ENCODE results near the gene FANCF.

Gene FANCF

DNA sequence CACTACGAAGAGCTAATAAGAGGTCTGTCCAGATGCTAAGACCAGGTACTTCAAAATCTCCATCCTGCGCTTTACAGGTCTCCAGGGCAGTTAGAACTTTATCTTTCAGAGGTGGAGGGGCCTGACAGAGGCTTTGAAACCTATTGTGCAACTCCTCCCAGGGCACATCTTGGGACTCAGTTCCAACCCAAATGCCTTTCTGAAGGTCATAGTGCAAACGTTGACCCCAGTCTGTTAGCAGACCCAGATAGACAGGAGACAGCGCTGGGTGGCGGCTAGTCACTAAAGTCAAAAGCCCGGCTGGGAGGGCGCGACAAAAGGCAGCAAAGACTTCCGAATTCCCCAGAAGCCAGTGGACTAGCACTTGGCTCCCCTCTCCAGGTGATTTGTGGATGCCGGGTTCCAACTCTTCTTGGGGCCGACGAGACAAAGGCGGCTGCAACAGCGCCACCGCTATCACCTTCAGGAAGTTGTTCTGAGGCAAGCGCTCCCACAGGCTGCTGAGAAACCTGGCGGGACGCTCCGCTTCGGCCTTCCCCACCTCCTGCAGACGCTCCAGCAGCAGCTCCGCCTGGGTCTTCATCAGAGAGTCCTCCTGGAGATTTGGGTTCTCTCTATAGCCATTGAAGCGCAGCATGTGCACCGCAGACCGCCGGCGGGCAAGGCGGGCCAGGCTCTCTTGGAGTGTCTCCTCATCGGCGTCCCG lies 728 bp downstream of the FANCF start:
- peak; percentile 29 to 50 (median 40) for DNase-seq

DNA sequence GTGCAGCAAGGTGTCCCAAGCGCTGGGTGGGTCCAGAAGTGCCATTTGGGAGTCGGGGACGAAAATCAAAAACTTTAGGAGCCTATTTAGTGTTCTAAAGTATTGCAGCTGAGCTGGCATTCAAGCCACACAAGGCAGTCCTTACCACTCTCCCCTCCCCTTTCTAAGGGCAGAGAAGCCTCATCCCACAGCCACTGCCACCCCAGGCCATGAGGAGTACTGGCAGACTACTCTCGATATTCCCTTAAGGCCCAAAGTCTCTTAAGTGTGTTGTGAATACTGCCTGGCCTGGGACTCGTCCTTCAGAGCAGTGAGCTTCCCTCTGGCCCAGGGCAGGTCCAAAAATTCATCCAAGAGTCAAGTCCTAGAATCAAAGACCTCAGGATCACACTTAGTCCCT lies 7.8 kb downstream of the FANCF start:
- DNase-seq, result no peak

DNA sequence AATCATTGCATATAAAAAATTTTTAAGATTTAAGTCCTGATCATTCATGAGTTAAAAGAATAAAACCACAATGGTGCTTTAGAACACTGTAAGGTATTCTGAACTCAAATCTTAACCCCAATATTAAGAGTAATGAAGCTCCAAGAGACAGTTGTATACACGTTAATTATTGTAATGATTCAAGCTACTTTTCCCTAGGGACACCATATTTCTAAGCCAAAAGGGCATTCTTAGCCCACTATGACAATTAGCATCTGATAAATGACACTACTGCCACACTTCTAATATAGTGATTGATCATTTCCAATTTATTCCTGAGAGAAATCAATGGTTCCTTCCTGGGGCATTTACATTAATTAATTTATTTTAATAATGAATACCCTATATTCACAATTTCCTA lies 21.7 kb downstream of the FANCF start:
- no peak for DNase-seq

DNA sequence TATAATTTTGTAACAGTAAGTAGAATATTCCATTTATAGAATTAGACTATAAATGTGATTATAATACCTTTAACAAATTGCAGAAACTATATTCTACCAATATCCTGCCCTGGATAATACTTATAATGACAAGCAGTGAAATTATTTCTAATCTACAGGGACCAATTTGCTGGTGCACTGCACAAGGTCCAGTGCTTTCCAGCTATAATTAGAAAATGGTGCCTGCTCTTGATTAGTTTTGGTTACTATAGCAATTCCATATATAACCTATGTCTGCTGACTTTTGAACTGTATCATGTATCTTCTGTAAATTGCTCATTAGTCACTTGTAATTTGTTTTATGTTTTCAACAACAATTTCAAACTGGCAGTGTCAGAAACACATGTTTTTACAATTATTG lies 23.1 kb downstream of the FANCF start:
- no peak for DNase-seq

DNA sequence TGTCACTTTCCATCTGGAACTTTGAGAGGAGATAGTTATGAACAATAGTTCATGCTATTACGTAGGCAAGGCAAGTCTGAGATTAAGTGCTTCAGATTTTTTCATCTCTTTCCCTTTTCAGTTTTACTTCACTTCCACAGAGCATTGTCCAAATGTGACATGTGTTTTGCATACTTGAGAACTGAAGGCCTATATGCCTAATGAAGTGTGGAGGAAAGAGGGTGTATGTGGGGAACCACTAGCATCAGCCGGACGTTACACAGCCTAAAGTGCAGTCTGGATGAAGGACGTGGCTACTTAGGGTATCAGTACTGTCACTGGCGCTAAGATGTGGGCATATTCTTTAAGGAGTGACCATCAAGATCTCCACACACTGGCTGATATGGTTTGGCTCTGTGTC lies 26.2 kb downstream of the FANCF start:
- DNase-seq, result no peak

DNA sequence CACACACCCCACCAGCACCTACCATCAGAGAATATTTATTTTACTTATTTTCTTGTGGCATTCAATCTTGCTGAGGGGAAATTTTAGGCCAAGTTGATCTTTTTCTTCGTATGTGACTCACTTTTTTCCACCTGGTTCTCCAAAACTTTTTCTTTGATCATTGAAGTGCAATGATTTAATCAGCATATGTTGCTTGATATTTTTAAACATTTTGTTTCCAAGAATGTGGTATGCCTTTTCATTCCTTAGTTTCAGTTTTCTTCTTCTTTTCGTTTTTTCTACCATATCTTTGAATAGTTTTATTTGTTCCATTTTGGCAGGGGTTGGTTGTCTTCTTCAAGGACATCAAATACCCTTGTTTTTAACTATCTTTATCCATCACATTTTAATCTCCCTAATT lies 28.6 kb downstream of the FANCF start:
- DNase-seq, result no peak

DNA sequence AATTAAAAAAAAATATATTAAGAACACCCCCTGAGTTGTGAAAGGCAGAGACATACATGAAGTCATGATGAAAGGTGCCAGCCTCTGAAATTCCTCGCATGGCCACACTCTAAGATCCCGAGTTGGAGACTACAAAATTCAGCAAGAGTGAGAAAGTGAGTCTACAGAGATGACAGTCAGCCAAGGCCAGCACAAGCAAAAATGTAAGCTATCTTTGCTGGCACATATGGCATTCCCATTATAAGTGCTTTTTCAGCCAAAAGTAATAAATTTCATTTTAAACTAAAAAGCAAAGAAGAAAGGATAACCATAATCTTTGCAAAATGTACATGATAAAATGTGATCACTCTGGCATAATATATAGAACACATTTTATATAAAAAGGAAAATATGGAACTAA lies 40.6 kb downstream of the FANCF start:
- DNase-seq, result no peak

DNA sequence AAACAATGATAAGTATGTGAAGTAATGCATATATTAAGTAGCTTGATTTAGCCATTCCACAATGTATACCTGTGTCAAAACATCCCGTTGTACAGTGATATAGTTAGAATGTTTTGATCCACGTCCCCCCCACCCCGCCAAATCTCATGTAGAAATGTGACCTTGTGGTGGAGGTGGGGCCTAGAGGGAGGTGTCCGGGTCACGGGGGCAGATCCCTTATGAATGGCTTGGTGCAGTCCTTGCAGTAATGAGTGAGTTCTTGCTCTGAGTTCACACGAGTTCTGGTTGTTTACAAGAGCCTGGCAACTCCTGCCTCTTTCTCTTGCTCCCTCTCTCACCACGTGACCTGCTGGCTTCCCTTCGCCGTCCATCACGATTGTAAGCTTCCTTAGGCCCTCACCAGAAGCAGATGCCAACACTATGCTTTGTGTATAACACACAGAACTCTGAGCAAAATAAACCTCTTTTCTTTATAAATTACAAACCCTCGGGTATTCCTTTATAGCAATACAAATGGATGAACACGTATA lies 41.6 kb downstream of the FANCF start:
- DNase-seq, result no peak

DNA sequence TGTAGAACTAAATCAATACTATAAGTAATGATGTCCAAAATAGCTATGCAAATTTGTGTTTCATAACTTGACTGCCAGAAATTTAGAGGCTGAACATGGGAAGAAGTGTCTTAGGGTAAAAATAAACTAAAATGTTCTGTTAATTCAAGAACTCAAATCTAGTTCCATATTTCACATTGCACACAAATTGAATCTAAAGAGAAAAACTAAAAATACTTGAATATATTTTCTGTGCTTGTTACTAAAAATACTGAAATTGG lies 43.5 kb downstream of the FANCF start:
- DNase-seq, result no peak

DNA sequence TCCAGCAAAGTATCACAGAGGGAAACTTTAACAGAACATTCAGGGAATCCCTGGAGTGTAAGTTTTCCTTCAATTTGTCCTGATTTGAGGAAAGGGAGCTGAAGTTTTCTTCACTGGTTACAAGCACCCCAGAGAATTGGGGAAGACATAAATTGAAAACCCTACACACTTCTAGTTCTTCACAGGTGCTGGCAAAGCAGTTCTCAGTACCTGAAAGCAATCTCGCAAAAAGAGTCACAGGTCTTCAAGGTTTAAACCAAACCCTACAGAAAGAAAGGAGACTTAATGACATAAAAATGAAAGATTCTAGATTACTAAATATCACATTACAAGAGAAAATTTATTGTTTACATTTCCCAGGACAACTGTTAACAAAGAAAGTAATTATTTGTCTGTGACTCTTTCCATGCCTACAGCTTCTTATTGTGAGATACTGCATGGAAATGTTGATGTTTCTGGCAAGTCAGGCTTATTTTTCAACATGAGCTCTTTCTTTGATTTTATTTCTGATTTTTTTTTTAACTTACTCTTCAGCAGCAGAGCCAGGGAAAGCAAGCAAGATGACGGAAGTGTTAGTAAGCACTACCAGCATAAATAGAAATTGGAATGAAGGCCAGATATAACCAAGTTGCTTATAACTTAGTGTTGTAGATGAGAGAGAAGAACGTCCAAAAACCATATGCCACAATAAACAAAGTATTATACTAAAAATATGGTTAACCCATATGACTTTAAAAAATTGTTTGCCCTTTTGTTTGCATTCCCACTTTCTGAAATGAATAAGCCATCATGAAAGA lies 44.1 kb downstream of the FANCF start:
- DNase-seq, result no peak

DNA sequence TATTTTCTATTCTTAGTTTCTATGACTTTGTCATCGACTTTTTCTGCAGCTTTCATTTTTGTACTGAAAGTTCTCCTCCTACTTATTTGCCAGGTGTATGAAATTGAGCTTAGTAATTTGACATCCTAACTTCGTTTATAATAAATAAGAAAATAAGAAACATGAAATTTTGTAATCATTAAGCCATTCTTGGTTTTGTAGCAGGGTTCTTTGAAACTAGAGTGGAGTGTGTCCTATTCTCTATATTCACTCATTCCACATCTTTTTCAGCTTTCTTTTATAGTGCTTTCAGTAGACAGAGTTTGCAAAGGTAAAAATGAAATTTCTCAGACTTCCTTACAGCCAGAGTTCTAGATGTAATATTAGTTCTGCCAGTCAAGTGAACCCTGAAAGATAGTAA lies 47.8 kb downstream of the FANCF start:
- no peak for DNase-seq

Data from activated CD4-positive, CD25-positive, alpha-beta regulatory T cell (primary cell).